ENCODE measurements around the gene POLA1. TPM values are rescaled to one million over a fixed set of nuclear protein-coding genes. Genes with fewer than 3 reads are reported as not detected.
A peak's percentile ranks its signal among the peaks of the same experiment; 100 is the strongest.

POLA1 gene
- total RNA-seq, 2 donors from 2014 or later = 23.2 to 54.3 TPM

GRCh38 chrX:25019707-25020390, 326.1 kb downstream of the POLA1 start:
- peaks cover 15 to 16% of the 10 kb centered on the region in 2 donors for H3K4me1 Mint-ChIP-seq (ENCODE audit: low read depth in 2 of 2)

GRCh38 chrX:25020391-25020904, 326.7 kb downstream of the POLA1 start:
- H3K36me3 Mint-ChIP-seq = peaks cover 6% of the 10 kb centered on the region
- H3K4me1 Mint-ChIP-seq (ENCODE audit: low read depth in 2 of 2) = peaks cover 15 to 16% of the 10 kb centered on the region in 2 donors
- ATAC-seq = no peak
- H3K4me3 Mint-ChIP-seq = no peak overlapping the region
- H3K27ac Mint-ChIP-seq = no peak overlapping the region
- DNase-seq (ENCODE audit: low spot score) = no peak
- no peaks in the 10 kb centered on the region for H3K9me3 Mint-ChIP-seq
- H3K27me3 Mint-ChIP-seq = peaks cover 49 to 53% of the 10 kb centered on the region in 2 donors

More at GRCh38 chrX:25019707-25020390, 326.1 kb downstream of the POLA1 start:
- DNase-seq (ENCODE audit: low spot score) (no peak), ATAC-seq (no peak)
- Mint-ChIP-seq H3K9me3 (no peaks in the 10 kb centered on the region), H3K27me3 (peaks cover 47 to 50% of the 10 kb centered on the region in 2 donors), H3K27ac (no peak overlapping the region), H3K36me3 (peaks cover 6% of the 10 kb centered on the region), H3K4me3 (no peak overlapping the region)

GRCh38 chrX:25020905-25021449, 327.3 kb downstream of the POLA1 start:
- Mint-ChIP-seq H3K36me3 (peaks cover 6% of the 10 kb centered on the region), H3K4me3 (peak overlapping the region; percentile 47), H3K27ac (no peak overlapping the region), H3K4me1 (ENCODE audit: low read depth in 2 of 2) (peaks cover 15 to 16% of the 10 kb centered on the region in 2 donors), H3K9me3 (no peaks in the 10 kb centered on the region), H3K27me3 (peaks cover 51 to 52% of the 10 kb centered on the region in 2 donors)
- ATAC-seq (peak in 1 of 2 donors; percentile 73), DNase-seq (ENCODE audit: low spot score) (no peak)

GRCh38 chrX:25022499-25023325, 329.0 kb downstream of the POLA1 start:
- Mint-ChIP-seq H3K4me3 (no peak overlapping the region), H3K36me3 (peaks cover 6% of the 10 kb centered on the region), H3K27me3 (peaks cover 42% of the 10 kb centered on the region in 2 donors), H3K9me3 (no peaks in the 10 kb centered on the region), H3K4me1 (ENCODE audit: low read depth in 2 of 2) (peaks cover 4 to 15% of the 10 kb centered on the region in 2 donors), H3K27ac (no peak overlapping the region)
- DNase-seq (ENCODE audit: low spot score) (no peak), ATAC-seq (no peak)

- ATAC-seq = no peak
- H3K4me3 Mint-ChIP-seq = no peak overlapping the region
- peaks cover 37 to 42% of the 10 kb centered on the region in 2 donors for H3K27me3 Mint-ChIP-seq
- peaks cover 4 to 15% of the 10 kb centered on the region in 2 donors for H3K4me1 Mint-ChIP-seq (ENCODE audit: low read depth in 2 of 2)
- H3K36me3 Mint-ChIP-seq = peaks cover 6% of the 10 kb centered on the region
- no peak for DNase-seq (ENCODE audit: low spot score)
- H3K27ac Mint-ChIP-seq = no peak overlapping the region
- H3K9me3 Mint-ChIP-seq = no peaks in the 10 kb centered on the region
These were observed 330.2 kb downstream of the POLA1 start for GRCh38 chrX:25023908-25024307.

- ATAC-seq (no peak), DNase-seq (ENCODE audit: low spot score) (no peak)
- Mint-ChIP-seq H3K4me3 (no peak overlapping the region), H3K9me3 (no peaks in the 10 kb centered on the region), H3K4me1 (ENCODE audit: low read depth in 2 of 2) (peaks cover 4 to 15% of the 10 kb centered on the region in 2 donors), H3K36me3 (peaks cover 6% of the 10 kb centered on the region), H3K27ac (no peak overlapping the region), H3K27me3 (peaks cover 34 to 45% of the 10 kb centered on the region in 2 donors)
These were observed 331.9 kb downstream of the POLA1 start for GRCh38 chrX:25025615-25026014.

GRCh38 chrX:25026576-25026975, 332.9 kb downstream of the POLA1 start:
- Mint-ChIP-seq H3K27me3 (peaks cover 29 to 46% of the 10 kb centered on the region in 2 donors), H3K4me3 (no peak overlapping the region), H3K9me3 (no peaks in the 10 kb centered on the region), H3K36me3 (peaks cover 6% of the 10 kb centered on the region), H3K27ac (no peak overlapping the region), H3K4me1 (ENCODE audit: low read depth in 2 of 2) (peaks cover 4 to 15% of the 10 kb centered on the region in 2 donors)
- DNase-seq (ENCODE audit: low spot score) (no peak), ATAC-seq (no peak)

- Mint-ChIP-seq H3K9me3 (no peaks in the 10 kb centered on the region), H3K4me1 (ENCODE audit: low read depth in 2 of 2) (peaks cover 0 to 5% of the 10 kb centered on the region in 2 donors), H3K27me3 (peaks cover 15 to 29% of the 10 kb centered on the region in 2 donors), H3K4me3 (no peak overlapping the region), H3K27ac (no peak overlapping the region), H3K36me3 (no peaks in the 10 kb centered on the region)
- DNase-seq (ENCODE audit: low spot score) = no peak
- ATAC-seq = no peak
These were observed 335.0 kb downstream of the POLA1 start for GRCh38 chrX:25028726-25029125.

- Mint-ChIP-seq H3K27ac (no peak overlapping the region), H3K27me3 (peaks cover 8 to 24% of the 10 kb centered on the region in 2 donors), H3K4me3 (no peak overlapping the region), H3K9me3 (no peaks in the 10 kb centered on the region), H3K4me1 (ENCODE audit: low read depth in 2 of 2) (no peaks in the 10 kb centered on the region), H3K36me3 (no peaks in the 10 kb centered on the region)
- ATAC-seq (no peak), DNase-seq (ENCODE audit: low spot score) (no peak)
These were observed 335.6 kb downstream of the POLA1 start for GRCh38 chrX:25029288-25029825.

GRCh38 chrX:25034889-25035288, 341.2 kb downstream of the POLA1 start:
- H3K4me3 Mint-ChIP-seq = no peak overlapping the region
- no peak for DNase-seq (ENCODE audit: low spot score)
- ATAC-seq = no peak
- no peaks in the 10 kb centered on the region for H3K4me1 Mint-ChIP-seq (ENCODE audit: low read depth in 2 of 2)
- H3K27ac Mint-ChIP-seq = no peak overlapping the region
- no peaks in the 10 kb centered on the region for H3K9me3 Mint-ChIP-seq
- peaks cover 8 to 9% of the 10 kb centered on the region in 2 donors for H3K27me3 Mint-ChIP-seq
- H3K36me3 Mint-ChIP-seq = no peaks in the 10 kb centered on the region

GRCh38 chrX:25039036-25039435, 345.3 kb downstream of the POLA1 start:
- Mint-ChIP-seq H3K4me1 (ENCODE audit: low read depth in 2 of 2) (no peaks in the 10 kb centered on the region), H3K27me3 (peaks cover 7 to 8% of the 10 kb centered on the region in 2 donors), H3K27ac (no peak overlapping the region), H3K9me3 (no peaks in the 10 kb centered on the region), H3K4me3 (no peak overlapping the region), H3K36me3 (no peaks in the 10 kb centered on the region)
- DNase-seq (ENCODE audit: low spot score) (no peak), ATAC-seq (no peak)

- ATAC-seq (no peak), DNase-seq (ENCODE audit: low spot score) (no peak)
- no peaks in the 10 kb centered on the region for H3K9me3 Mint-ChIP-seq
- no peak overlapping the region for H3K4me3 Mint-ChIP-seq
- peaks cover 0 to 4% of the 10 kb centered on the region in 2 donors for H3K27me3 Mint-ChIP-seq
- H3K4me1 Mint-ChIP-seq (ENCODE audit: low read depth in 2 of 2) = no peaks in the 10 kb centered on the region
- no peak overlapping the region for H3K27ac Mint-ChIP-seq
- no peaks in the 10 kb centered on the region for H3K36me3 Mint-ChIP-seq
These were observed 349.5 kb downstream of the POLA1 start for GRCh38 chrX:25043192-25043591.

Data from natural killer cell treated with Interleukin-12 subunit alpha and Interleukin-12 subunit beta and Interleukin-15 and Interleukin-18, amount 100 ng/mL, for 72 hours (primary cell).